Peyer's patch (tissue), 4 donors: ENCODE measurements around the gene TNC.

Experiments used
- CTCF ChIP-seq, 6 experiments: fragments of 450-650 bp in 4 of 6; fragments of 200-600 bp in 2 of 6; sonication (generic) in 1 of 6; IDR thresholded peaks; one replicate each; pipeline ENCODE4 v1.5.1; 2017 to 2019; ENCODE audit warnings: antibody characterized with exemption in 6 of 6, mild to moderate bottlenecking in 3 of 6, moderate library complexity in 1 of 6
- POLR2A ChIP-seq, 2 donors: fragments of 450-650 bp; IDR thresholded peaks; one replicate each; pipeline ENCODE4 v1.5.1; 2017; ENCODE audit warnings: antibody characterized with exemption in 2 of 2, mild to moderate bottlenecking in 2 of 2, moderate library complexity in 2 of 2

- TF ChIP-seq CTCF (IDR thresholded peaks at IDR 0.05) (no peak), POLR2A (IDR thresholded peaks at IDR 0.05) (no peak)
Measured at GRCh38 chr9:115093520-115093919, 24.4 kb downstream of the TNC start.
